ENCODE measurements around the gene CDNF. TPM values are rescaled to one million over a fixed set of nuclear protein-coding genes. Genes with fewer than 3 reads are reported as not detected.

Gene CDNF
- polyA plus RNA-seq, 1 donor (not counting 4 experiments of a cell fraction or from before 2014, with no cell fraction given) = 1.4 TPM

DNA sequence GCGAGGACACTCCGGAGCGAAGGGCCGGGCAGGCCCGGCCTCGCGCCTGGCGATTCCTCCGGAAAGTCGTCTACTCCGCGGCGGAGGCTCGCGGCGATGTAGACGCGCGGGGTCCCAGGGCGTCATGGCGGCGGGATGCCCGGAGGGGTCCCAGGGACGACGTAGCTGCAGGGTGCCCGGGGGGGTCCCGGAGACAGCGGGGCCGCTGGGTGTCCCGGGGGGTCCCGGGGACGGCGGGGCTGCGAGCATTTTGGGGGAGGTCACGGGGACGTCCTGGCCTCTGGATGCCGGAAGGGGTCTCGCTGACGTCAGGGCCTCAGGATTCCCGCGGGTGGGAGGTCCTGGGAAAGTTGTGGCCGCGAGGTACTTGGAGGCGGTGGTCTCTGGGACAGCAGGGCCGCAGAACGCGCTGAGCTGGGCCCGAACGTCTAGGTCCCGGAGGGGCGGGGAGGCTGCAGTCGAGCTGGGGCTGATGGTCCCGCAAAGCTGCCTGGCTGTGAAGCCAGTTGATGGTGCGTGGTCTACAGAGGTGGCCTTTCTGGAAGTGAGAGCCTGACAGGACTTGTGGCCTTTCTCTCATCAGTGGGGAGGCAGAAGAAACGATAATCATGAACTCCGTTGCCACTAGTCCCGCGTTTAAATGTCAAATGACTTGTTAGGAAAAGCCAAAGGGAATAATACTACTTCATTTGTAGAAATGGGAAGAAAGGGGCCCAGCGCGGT lies 906 bp upstream of the CDNF start:
- no peak for TF ChIP-seq EZH2 (IDR thresholded peaks at IDR 0.05; ENCODE audit: low read length)
- TF ChIP-seq, protein P1, sequence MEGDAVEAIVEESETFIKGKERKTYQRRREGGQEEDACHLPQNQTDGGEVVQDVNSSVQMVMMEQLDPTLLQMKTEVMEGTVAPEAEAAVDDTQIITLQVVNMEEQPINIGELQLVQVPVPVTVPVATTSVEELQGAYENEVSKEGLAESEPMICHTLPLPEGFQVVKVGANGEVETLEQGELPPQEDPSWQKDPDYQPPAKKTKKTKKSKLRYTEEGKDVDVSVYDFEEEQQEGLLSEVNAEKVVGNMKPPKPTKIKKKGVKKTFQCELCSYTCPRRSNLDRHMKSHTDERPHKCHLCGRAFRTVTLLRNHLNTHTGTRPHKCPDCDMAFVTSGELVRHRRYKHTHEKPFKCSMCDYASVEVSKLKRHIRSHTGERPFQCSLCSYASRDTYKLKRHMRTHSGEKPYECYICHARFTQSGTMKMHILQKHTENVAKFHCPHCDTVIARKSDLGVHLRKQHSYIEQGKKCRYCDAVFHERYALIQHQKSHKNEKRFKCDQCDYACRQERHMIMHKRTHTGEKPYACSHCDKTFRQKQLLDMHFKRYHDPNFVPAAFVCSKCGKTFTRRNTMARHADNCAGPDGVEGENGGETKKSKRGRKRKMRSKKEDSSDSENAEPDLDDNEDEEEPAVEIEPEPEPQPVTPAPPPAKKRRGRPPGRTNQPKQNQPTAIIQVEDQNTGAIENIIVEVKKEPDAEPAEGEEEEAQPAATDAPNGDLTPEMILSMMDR (optimal IDR thresholded peaks at IDR 0.05 in 1 of 3, IDR thresholded peaks at IDR 0.05 in 1 of 3, conservative IDR thresholded peaks at IDR 0.05 in 1 of 3; ENCODE audit: extremely low read depth in 1 of 3, insufficient read depth in 2 of 3, low read length in 3 of 3) = no peak
- no peak for DNase-seq (ENCODE audit: low read depth, low spot score)
- Histone ChIP-seq H4K20me1 (ENCODE audit: control insufficient read depth, extremely low read depth, insufficient read depth, low read length) (no peaks in the 10 kb centered on the region), H3K27me3 (ENCODE audit: control insufficient read depth, extremely low read depth, insufficient read depth, low read length) (no peaks in the 10 kb centered on the region), H3K9me3 (ENCODE audit: control insufficient read depth, low read depth, low read length) (no peaks in the 10 kb centered on the region), H3K4me2 (ENCODE audit: control insufficient read depth, extremely low read depth, insufficient read depth, low read depth, low read length) (peak overlapping the region; percentile 89), H3K27ac (ENCODE audit: control insufficient read depth, insufficient read depth, low read length) (peak overlapping the region; percentile 92), H3K4me1 (ENCODE audit: control insufficient read depth, extremely low read depth, insufficient read depth, low read length) (peaks cover 12% of the 10 kb centered on the region), H2AFZ (ENCODE audit: control insufficient read depth, low read length) (peak overlapping the region; percentile 96), H3K79me2 (ENCODE audit: control insufficient read depth, insufficient read depth, low read length) (peaks cover 47% of the 10 kb centered on the region), H3K36me3 (ENCODE audit: control insufficient read depth in 2 of 2, extremely low read depth in 1 of 2, insufficient read depth in 2 of 2, low read length in 2 of 2) (peaks cover 12 to 24% of the 10 kb centered on the region in 2 experiments), H3K4me3 (ENCODE audit: control insufficient read depth in 2 of 3, extremely low read depth in 1 of 3, insufficient read depth in 2 of 3, low read depth in 1 of 3, low read length in 3 of 3) (peak overlapping the region; percentile 92 to 98 (median 95)), H3K9me1 (ENCODE audit: control insufficient read depth, extremely low read depth, insufficient read depth, low read length) (no peaks in the 10 kb centered on the region), H3K9ac (ENCODE audit: control insufficient read depth, extremely low read depth, insufficient read depth, low read length) (peak overlapping the region; percentile 96)
- FAIRE-seq = no peak
- dilution Hi-C loops (cut with MboI; ENCODE audit: extremely low pct_ligation_motif_present, low sequenced_read_pairs) = no loop called here

DNA sequence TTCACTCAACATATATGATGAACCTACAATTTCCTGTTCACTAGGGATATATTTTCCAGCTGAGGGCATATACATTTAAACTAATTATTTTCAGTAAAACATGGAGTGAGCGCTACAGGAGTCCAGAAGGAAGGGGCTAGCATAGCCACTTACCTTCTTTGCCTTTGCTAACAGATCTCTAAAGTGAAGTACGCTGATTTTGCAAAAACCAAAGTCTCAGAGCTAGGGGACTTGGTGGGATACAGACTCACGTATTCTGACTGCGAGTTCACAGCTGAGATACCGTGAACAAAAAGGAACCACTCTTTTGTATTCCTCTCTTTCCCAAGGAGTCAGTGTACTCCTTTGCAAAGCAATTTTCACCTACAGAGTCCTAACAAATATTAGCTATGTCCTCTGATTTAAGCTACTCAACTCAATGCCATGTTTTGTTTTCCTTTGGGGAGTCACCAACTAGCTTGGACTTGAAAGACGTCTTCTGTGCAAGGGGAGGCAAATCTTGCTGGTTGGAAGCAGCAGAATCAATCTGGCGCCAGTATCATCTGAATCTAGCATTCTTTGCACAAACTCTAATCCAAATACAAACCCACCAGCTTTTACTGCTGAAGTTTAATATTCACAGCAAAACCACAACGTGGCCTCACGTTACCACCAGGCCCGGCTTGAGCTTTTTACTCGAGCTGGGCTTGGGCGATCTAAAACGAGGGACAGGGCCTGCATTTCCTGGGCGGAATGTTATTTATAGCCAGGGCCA lies 657 bp downstream of the CDNF start:
- Histone ChIP-seq H3K27me3 (ENCODE audit: control insufficient read depth, extremely low read depth, insufficient read depth, low read length) (no peaks in the 10 kb centered on the region), H3K27ac (ENCODE audit: control insufficient read depth, insufficient read depth, low read length) (peak overlapping the region; percentile 92), H4K20me1 (ENCODE audit: control insufficient read depth, extremely low read depth, insufficient read depth, low read length) (no peaks in the 10 kb centered on the region), H3K9me3 (ENCODE audit: control insufficient read depth, low read depth, low read length) (no peaks in the 10 kb centered on the region), H3K36me3 (ENCODE audit: control insufficient read depth in 2 of 2, extremely low read depth in 1 of 2, insufficient read depth in 2 of 2, low read length in 2 of 2) (peaks cover 2 to 10% of the 10 kb centered on the region in 2 experiments), H3K4me3 (ENCODE audit: control insufficient read depth in 2 of 3, extremely low read depth in 1 of 3, insufficient read depth in 2 of 3, low read depth in 1 of 3, low read length in 3 of 3) (peak overlapping the region; percentile 86 to 95 (median 92)), H3K9me1 (ENCODE audit: control insufficient read depth, extremely low read depth, insufficient read depth, low read length) (no peaks in the 10 kb centered on the region), H3K4me1 (ENCODE audit: control insufficient read depth, extremely low read depth, insufficient read depth, low read length) (peaks cover 12% of the 10 kb centered on the region), H3K4me2 (ENCODE audit: control insufficient read depth, extremely low read depth, insufficient read depth, low read depth, low read length) (peak overlapping the region; percentile 96), H2AFZ (ENCODE audit: control insufficient read depth, low read length) (peak overlapping the region; percentile 90), H3K79me2 (ENCODE audit: control insufficient read depth, insufficient read depth, low read length) (peaks cover 39% of the 10 kb centered on the region), H3K9ac (ENCODE audit: control insufficient read depth, extremely low read depth, insufficient read depth, low read length) (peak overlapping the region; percentile 96)
- no peak for FAIRE-seq
- dilution Hi-C loops (cut with MboI; ENCODE audit: extremely low pct_ligation_motif_present, low sequenced_read_pairs) = no loop called here
- DNase-seq (ENCODE audit: low read depth, low spot score) = no peak
- TF ChIP-seq, protein P1 (optimal IDR thresholded peaks at IDR 0.05 in 1 of 3, IDR thresholded peaks at IDR 0.05 in 1 of 3, conservative IDR thresholded peaks at IDR 0.05 in 1 of 3; ENCODE audit: extremely low read depth in 1 of 3, insufficient read depth in 2 of 3, low read length in 3 of 3) = no peak
- no peak for TF ChIP-seq EZH2 (IDR thresholded peaks at IDR 0.05; ENCODE audit: low read length)
